B cell (primary cell): ENCODE data around the gene H3-3A. TPM values are rescaled to one million over a fixed set of nuclear protein-coding genes. Genes with fewer than 3 reads are reported as not detected.

ENCODE experiments used
- ATAC-seq: fragments of 200-7000 bp; cut with Tn5 transposase; one replicate; pipeline ENCODE4 v1.10.0; 2021; ENCODE audit warnings: low read depth, mild to moderate bottlenecking, moderate number of reproducible peaks, moderate library complexity
- CTCF ChIA-PET: fragments of 350-600 bp; sonication (Branson Sonifier 250); formaldehyde crosslinking; loops from one replicate; lab custom pipeline; 2021; ENCODE audit warnings: antibody characterized with exemption, inconsistent platforms; lab: Charles Lee
- POLR2A ChIA-PET: fragments of 350-600 bp; sonication (Branson Sonifier 250); formaldehyde crosslinking; loops from one replicate; lab custom pipeline; 2021; ENCODE audit warnings: antibody characterized with exemption; lab: Charles Lee
- DNase-seq: peaks from one replicate; pipeline ENCODE4 v3.0.0; 2013
- H2AFZ ChIP-seq: 2 replicates; pipeline ENCODE4 v1.6.1; 2012; ENCODE audit warnings: mild to moderate bottlenecking, low read depth, low read length; ENCODE audit not compliant: insufficient read depth, poor library complexity, severe bottlenecking
- H3K27ac ChIP-seq, 2 donors: 1 replicate in 1 of 2; 2 replicates in 1 of 2; pipeline ENCODE4 v1.5.1; 2012 to 2013; ENCODE audit warnings: low read length in 2 of 2, mild to moderate bottlenecking in 2 of 2, moderate library complexity in 1 of 2
- H3K27me3 ChIP-seq, 4 experiments: fragments of 200-600 bp in 1 of 4; sonication (generic) in 1 of 4; replicated peaks in 1 of 4; 1 replicate in 2 of 4; 2 replicates in 2 of 4; pipeline versions ENCODE4 v1.6.1 to v1.7.0; 2013 to 2016; ENCODE audit warnings: low read length in 3 of 4, mild to moderate bottlenecking in 2 of 4, mixed read lengths in 1 of 4, moderate library complexity in 1 of 4; ENCODE audit not compliant: insufficient read depth in 4 of 4, control insufficient read depth in 3 of 4; ENCODE audit errors: control extremely low read depth in 1 of 4
- H3K36me3 ChIP-seq, 2 experiments: replicated peaks in 1 of 2; 1 replicate in 1 of 2; 2 replicates in 1 of 2; pipeline versions ENCODE4 v1.6.1 to v1.7.1; 2013; ENCODE audit warnings: low read length in 1 of 2; ENCODE audit not compliant: insufficient read depth in 2 of 2, control insufficient read depth in 1 of 2; ENCODE audit errors: control extremely low read depth in 1 of 2, extremely low read depth in 1 of 2
- H3K4me1 ChIP-seq, 2 donors: fragments of 200-600 bp in 1 of 2; sonication (generic) in 1 of 2; 1 replicate in 1 of 2; 2 replicates in 1 of 2; pipeline versions ENCODE4 v1.5.1 to v1.6.1; 2013 to 2017; ENCODE audit warnings: low read length in 2 of 2; ENCODE audit not compliant: control insufficient read depth in 2 of 2, insufficient read depth in 2 of 2
- H3K4me2 ChIP-seq: replicated peaks from 2 replicates; pipeline ENCODE3; 2012; ENCODE audit warnings: mild to moderate bottlenecking, low read depth, low read length; ENCODE audit not compliant: poor library complexity, severe bottlenecking
- H3K4me3 ChIP-seq, 5 experiments: fragments of 200-600 bp in 1 of 5; sonication (generic) in 1 of 5; 1 replicate in 3 of 5; 2 replicates in 2 of 5; pipeline versions ENCODE4 v1.5.1 to v1.7.0; 2011 to 2016; ENCODE audit warnings: low read length in 4 of 5, mild to moderate bottlenecking in 4 of 5, low read depth in 2 of 5, control low read depth in 1 of 5, moderate library complexity in 1 of 5; ENCODE audit not compliant: insufficient read depth in 1 of 5; ENCODE audit errors: control extremely low read depth in 1 of 5, extremely low read depth in 1 of 5
- H3K79me2 ChIP-seq: fragments of 200-600 bp; sonication (generic); one replicate; pipeline ENCODE4 v1.6.0; 2016; ENCODE audit warnings: low read length; ENCODE audit not compliant: control insufficient read depth, insufficient read depth
- H3K9ac ChIP-seq: fragments of 200-600 bp; sonication (generic); 2 replicates; pipeline ENCODE4 v1.6.1; 2017; ENCODE audit warnings: mild to moderate bottlenecking, low read length, moderate library complexity
- H3K9me3 ChIP-seq, 3 donors: one replicate each; pipeline versions ENCODE4 v1.6.1 to v1.7.1; 2013; ENCODE audit warnings: low read length in 2 of 3; ENCODE audit not compliant: control insufficient read depth in 2 of 3, insufficient read depth in 1 of 3; ENCODE audit errors: control extremely low read depth in 1 of 3
- H4K20me1 ChIP-seq: 2 replicates; pipeline ENCODE4 v1.6.0; 2012; ENCODE audit warnings: mild to moderate bottlenecking, low read length; ENCODE audit not compliant: insufficient read depth, control insufficient read depth, poor library complexity, severe bottlenecking
- H3K27ac Mint-ChIP-seq: one replicate; pipeline ENCODE4 v1.8.0; 2021; ENCODE audit warnings: mixed read lengths
- H3K27me3 Mint-ChIP-seq: one replicate; pipeline ENCODE4 v1.8.0; 2021; ENCODE audit warnings: mixed read lengths
- H3K4me1 Mint-ChIP-seq: one replicate; pipeline ENCODE4 v1.8.0; 2021; ENCODE audit warnings: mixed read lengths
- H3K4me3 Mint-ChIP-seq: one replicate; pipeline ENCODE4 v1.8.0; 2021; ENCODE audit warnings: mixed read lengths
- H3K9me3 Mint-ChIP-seq: one replicate; pipeline ENCODE4 v1.8.0; 2022; ENCODE audit warnings: mixed read lengths; ENCODE audit not compliant: insufficient read depth
- EZH2 ChIP-seq: IDR thresholded peaks from 2 replicates; pipeline ENCODE4 v1.6.1; 2012; ENCODE audit warnings: borderline replicate concordance, low read depth, mild to moderate bottlenecking, moderate library complexity, low read length; ENCODE audit not compliant: insufficient read depth, poor library complexity, severe bottlenecking
- WGBS: methylation state at CpG from one replicate; pipeline ENCODE4 v1.1.5; 2013; ENCODE audit warnings: missing lambda C conversion rate; ENCODE audit not compliant: insufficient coverage; 5-methylcytosine and 5-hydroxymethylcytosine counted together
- intact Hi-C: fragments of 100-400 bp; cut with micrococcal nuclease; formaldehyde crosslinking; loops from one replicate; pipeline ENCODE4 v1.10.0; 2022
- polyA plus RNA-seq: library from polyadenylated mRNA; depleted of rRNA; stranded (reverse); fragments of >200 nt; gene quantifications from 2 replicates; pipeline ENCODE4 v1.2.3, GENCODE V29; 2012
- total RNA-seq, 2 donors: library from RNA; stranded (reverse); fragments of 120-200 nt in 1 of 2; gene quantifications; 1 replicate in 1 of 2; 2 replicates in 1 of 2; pipeline versions ENCODE4 v1.2.3 to v1.2.4, GENCODE V29; 2013 to 2022
- TF ChIP-seq, protein P1 (sequence below): fragments of 200-600 bp; IDR thresholded peaks from one replicate; pipeline ENCODE4 v1.8.0; 2022; ENCODE audit warnings: antibody characterized with exemption, mild to moderate bottlenecking

The H3-3A gene
- total and polyA plus RNA-seq, 2 donors (not counting 1 experiment from before 2014, with no cell fraction given), result 349 to 561 TPM

DNA sequence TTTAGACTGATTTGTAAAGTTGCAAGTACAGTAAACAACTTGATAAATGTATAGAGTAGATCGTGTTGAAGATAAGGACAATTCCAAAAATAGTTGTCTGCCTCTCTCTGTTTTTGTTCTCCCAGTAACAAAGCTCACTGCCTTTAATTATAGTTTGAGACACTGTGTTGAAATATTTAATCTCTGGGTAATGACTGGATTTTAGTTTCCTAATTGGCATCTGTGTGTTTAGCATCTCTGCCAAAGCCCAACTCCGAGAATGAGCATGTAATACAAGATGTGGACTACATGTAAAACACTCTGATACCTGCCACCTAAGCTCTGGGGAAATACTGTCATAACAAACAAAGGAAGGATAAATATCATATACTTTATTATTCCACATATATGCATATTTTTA, 35.7 kb upstream of the H3-3A start:
- H3K79me2 ChIP-seq, result no peaks in the 10 kb centered on the region
- H3K4me3 ChIP-seq, result no peak overlapping the region
- H3K36me3 ChIP-seq, result no peaks in the 10 kb centered on the region
- DNase-seq, result no peak
- no peaks in the 10 kb centered on the region for H3K27me3 Mint-ChIP-seq
- no peaks in the 10 kb centered on the region for H3K27me3 ChIP-seq
- no peak for ATAC-seq
- no CpG with 5 or more reads among the region's 2 CpGs for WGBS
- H3K9ac ChIP-seq, result no peak overlapping the region
- H3K27ac Mint-ChIP-seq, result peak overlapping the region; percentile 64
- CTCF ChIA-PET, result interaction anchor here (1.0 to 4.1 kb wide), 3 partner anchors 26 to 38 kb away, joined by 3 to 22 read pairs (median 8); partner anchors contain the start of gene SDE2
- no peaks in the 10 kb centered on the region for H3K9me3 Mint-ChIP-seq
- H3K27ac ChIP-seq, result no peak overlapping the region
- TF ChIP-seq, protein P1, sequence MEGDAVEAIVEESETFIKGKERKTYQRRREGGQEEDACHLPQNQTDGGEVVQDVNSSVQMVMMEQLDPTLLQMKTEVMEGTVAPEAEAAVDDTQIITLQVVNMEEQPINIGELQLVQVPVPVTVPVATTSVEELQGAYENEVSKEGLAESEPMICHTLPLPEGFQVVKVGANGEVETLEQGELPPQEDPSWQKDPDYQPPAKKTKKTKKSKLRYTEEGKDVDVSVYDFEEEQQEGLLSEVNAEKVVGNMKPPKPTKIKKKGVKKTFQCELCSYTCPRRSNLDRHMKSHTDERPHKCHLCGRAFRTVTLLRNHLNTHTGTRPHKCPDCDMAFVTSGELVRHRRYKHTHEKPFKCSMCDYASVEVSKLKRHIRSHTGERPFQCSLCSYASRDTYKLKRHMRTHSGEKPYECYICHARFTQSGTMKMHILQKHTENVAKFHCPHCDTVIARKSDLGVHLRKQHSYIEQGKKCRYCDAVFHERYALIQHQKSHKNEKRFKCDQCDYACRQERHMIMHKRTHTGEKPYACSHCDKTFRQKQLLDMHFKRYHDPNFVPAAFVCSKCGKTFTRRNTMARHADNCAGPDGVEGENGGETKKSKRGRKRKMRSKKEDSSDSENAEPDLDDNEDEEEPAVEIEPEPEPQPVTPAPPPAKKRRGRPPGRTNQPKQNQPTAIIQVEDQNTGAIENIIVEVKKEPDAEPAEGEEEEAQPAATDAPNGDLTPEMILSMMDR, result no peak
- no peak for TF ChIP-seq EZH2
- no peak overlapping the region for H2AFZ ChIP-seq
- H3K9me3 ChIP-seq, result no peaks in the 10 kb centered on the region
- H3K4me1 ChIP-seq, result peaks cover 28% of the 10 kb centered on the region in 2 donors
- POLR2A ChIA-PET, result interaction anchor here (3.8 kb wide), 1 partner anchor 25 kb away, joined by 102 read pairs; the partner anchor contains the start of gene SDE2
- intact Hi-C loops, result no loop called here
- no peaks in the 10 kb centered on the region for H4K20me1 ChIP-seq
- no peak overlapping the region for H3K4me2 ChIP-seq
- H3K4me1 Mint-ChIP-seq, result peaks cover 36% of the 10 kb centered on the region
- no peak overlapping the region for H3K4me3 Mint-ChIP-seq

DNA sequence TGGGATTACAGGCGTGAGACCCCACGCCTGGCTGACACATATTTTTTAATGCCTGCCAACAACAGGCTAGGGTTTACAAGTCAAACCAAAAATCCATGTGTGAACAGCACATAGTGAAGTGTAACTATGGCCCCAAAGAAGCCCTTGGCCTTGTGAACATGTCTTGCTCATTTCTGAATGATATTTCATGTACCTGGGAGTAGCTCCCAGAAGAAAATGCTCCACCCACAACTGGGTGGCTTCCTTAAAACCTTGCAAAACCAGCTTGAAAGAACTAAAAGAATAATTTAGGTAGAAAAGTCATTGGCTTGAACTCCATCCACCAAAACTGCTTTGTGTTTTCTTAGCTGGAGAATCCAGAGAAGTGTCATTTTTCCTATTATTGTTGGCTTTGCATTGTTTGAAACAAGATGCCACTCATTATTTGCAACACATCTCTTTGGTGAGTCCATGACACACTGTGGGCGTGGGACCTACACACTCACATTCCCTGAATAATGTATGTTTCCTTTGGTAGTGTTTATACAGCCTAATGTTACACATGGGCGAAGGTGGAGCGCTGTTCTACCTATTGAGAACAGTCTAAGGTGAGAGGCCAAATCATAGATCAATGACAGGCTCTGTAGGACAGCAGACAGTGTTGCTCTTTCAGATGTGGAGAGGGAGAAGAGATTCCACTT, 34.8 kb upstream of the H3-3A start:
- H3K79me2 ChIP-seq, result no peaks in the 10 kb centered on the region
- H3K9ac ChIP-seq, result no peak overlapping the region
- H3K4me1 ChIP-seq, result peaks cover 28% of the 10 kb centered on the region in 2 donors
- H4K20me1 ChIP-seq, result no peaks in the 10 kb centered on the region
- ChIA-PET POLR2A (interaction anchor here (0.6 to 3.8 kb wide), 2 partner anchors 26 to 52 kb away, joined by 3 to 102 read pairs; partner anchors contain the start of gene SDE2), CTCF (interaction anchor here (1.0 to 4.1 kb wide), 5 partner anchors 22 to 98 kb away, joined by 3 to 22 read pairs (median 8); partner anchors contain the start of gene SDE2)
- intact Hi-C loops, result no loop called here
- peak overlapping the region in 1 of 2 donors; percentile 87 for H3K27ac ChIP-seq
- TF ChIP-seq EZH2, result no peak
- TF ChIP-seq, protein P1, result no peak
- H3K4me3 Mint-ChIP-seq, result peak overlapping the region; percentile 29
- H3K27me3 Mint-ChIP-seq, result no peaks in the 10 kb centered on the region
- H3K9me3 Mint-ChIP-seq, result no peaks in the 10 kb centered on the region
- no peak overlapping the region for H3K4me2 ChIP-seq
- no peak overlapping the region for H2AFZ ChIP-seq
- DNase-seq, result no peak
- 97% methylated on average over 4 of the region's 5 CpGs for WGBS
- peaks cover 39% of the 10 kb centered on the region for H3K4me1 Mint-ChIP-seq
- ATAC-seq, result no peak
- H3K27me3 ChIP-seq, result no peaks in the 10 kb centered on the region
- H3K36me3 ChIP-seq, result no peaks in the 10 kb centered on the region
- no peak overlapping the region for H3K4me3 ChIP-seq
- peak overlapping the region; percentile 97 for H3K27ac Mint-ChIP-seq
- no peaks in the 10 kb centered on the region for H3K9me3 ChIP-seq
